ENCODE results near the gene GRM4.

GRM4 gene

DNA sequence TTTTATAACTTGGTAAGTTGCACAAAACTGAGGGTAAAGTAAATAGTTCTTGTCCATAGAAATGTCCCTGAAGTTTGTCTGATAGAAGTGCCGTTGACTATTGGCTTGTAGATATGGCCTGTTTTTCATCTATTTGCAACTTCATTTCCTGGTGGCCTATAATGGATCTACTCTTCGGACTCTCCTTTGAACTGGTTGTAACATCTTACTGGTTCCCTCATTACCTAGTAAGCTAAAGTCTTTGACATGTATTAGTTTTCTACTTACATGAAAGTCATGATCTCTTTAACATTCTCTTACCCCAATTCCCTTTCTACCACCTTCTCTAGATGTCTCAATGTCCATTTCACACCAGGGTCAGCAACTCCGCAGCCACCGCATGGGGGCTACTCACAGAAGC is 146.3 kb downstream of the GRM4 start:
- no peak for DNase-seq (ENCODE audit: low read depth in 3 of 3, low spot score in 1 of 3)

GRCh38 chr6:33998660-33999059 is 147.2 kb downstream of the GRM4 start:
- DNase-seq (ENCODE audit: low read depth in 3 of 3, low spot score in 1 of 3): no peak

DNA sequence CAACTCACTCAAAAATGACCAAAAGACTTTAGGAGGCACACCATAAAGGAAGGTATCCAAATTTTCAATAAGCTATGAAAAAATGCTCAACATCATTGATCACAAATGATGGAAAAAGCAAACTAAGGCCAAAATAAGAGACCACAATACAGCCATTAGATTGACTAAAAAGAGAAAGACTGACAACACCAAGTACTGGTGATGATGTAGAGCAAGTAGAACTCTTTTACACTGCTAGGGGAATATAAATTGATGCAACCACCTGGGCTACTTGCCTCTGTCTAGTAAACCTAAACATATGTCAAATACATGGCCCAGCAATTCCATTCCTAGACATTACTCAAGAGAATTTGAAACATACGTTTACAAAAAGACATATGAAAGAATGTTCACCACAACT is 148.6 kb downstream of the GRM4 start:
- no peak for DNase-seq (ENCODE audit: low read depth in 3 of 3, low spot score in 1 of 3)

- DNase-seq (ENCODE audit: low read depth in 3 of 3, low spot score in 1 of 3): no peak
These were observed 149.8 kb downstream of the GRM4 start for GRCh38 chr6:33996120-33996475.

GRCh38 chr6:33995309-33996119 is 150.4 kb downstream of the GRM4 start:
- no peak for DNase-seq (ENCODE audit: low read depth in 3 of 3, low spot score in 1 of 3)

DNA sequence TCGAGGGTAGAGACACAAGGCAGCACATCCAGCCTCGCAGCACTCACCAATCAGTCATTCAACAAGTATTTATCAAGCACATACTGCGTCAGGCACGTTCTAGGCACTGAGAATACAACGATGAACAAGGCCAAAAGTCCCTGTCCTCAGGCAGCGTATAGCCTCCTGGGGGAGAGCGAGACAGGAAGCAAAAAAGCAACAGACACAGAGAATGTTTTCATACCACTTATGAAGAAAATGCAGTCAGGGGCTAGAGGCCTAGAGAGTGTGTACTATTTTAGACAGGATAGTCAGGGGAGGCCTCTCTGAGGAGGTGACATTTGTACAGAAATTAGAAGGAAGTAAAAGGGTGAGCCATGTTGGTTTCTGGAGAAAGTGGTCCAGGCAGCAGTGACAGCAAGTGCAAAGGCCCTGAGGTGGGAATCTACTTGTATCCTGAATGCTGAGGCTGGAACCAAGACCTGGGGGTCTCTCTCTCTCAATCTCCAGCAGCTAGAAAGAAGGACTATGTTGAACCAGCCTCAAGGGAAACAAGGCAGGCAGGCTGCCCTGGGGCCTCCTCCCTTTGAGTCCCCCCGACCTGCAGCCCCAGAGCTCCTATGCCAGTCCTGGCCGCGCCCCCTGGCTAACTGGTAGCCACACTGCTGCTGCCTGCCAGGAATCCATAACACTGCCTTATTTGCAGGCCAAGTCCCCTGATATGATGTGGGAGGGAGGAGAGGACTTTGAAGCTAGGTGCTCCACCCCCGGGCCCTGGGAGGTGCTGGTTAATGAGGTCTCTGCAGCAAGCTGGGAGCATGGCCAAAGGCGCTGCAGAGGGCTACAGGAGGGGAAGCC is 151.2 kb downstream of the GRM4 start:
- DNase-seq (ENCODE audit: low read depth in 3 of 3, low spot score in 1 of 3): no peak

GRCh38 chr6:33993653-33994471 is 152.0 kb downstream of the GRM4 start:
- DNase-seq (ENCODE audit: low read depth in 3 of 3, low spot score in 1 of 3): no peak

DNA sequence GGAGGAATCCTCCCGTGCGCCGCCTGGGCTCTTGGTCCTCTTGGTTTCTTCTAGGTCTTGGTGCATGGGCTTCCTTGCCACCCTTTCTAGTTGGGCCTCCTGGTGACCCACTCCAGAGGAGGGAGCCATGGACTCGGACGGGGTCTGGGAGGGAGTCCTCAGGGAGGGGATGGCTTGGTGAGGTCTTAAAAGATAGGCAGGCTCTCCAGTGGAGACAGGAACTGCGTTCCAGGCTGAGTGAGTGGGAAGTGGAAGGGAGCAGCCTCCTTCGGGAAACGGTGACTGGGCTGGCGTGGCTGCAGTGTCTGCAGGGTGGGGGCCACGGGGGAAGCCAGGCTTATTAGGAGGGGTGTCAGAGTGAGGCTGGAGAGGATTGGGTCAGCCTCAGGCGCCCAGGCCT is 152.8 kb downstream of the GRM4 start:
- no peak for DNase-seq (ENCODE audit: low read depth in 3 of 3, low spot score in 1 of 3)

- no peak for DNase-seq (ENCODE audit: low read depth in 3 of 3, low spot score in 1 of 3)
These were observed 153.7 kb downstream of the GRM4 start for GRCh38 chr6:33992191-33992590.

DNA sequence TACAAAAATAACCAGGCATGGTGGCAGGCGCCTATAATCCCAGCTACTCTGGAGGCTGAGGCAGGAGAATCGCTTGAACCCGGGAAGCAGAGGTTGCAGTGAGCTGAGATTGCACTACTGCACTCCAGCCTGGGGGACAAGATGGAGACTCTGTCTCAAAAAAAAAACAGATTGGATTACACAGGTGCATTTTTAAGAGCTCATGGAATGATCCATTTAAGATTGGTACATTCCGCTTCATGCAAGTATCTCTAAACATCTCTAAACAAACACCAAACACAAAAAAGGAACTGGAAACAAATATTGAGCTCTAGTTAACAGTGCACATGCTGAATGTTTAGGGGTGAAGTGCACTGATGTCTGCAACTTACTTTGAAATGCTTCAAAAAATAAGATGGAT is 154.3 kb downstream of the GRM4 start:
- no peak for DNase-seq (ENCODE audit: low read depth in 3 of 3, low spot score in 1 of 3)

DNA sequence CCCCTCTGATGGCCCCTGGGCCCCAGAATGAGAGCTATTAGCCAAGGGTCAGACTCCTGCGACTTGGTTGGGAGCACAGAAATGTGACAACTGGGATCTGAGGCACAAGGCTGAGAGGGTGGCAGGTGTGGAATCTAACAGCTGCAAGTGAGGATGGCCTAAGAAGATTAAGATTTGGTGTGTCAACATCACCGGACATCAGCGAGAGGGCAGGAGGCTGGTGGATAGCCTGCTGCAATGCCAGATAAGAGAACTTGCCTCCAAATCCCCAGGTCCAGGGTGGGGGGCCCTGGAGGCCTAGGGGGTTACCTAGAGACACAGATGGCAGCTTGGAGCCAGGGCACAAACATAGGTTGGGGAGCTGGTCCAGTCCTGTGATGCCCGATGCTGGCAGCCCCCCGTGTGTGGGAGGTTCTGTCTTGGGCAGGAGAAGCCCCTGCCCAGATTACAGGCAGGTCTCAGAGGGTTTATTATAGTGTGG is 155.8 kb downstream of the GRM4 start:
- no peak for DNase-seq (ENCODE audit: low read depth in 3 of 3, low spot score in 1 of 3)

GRCh38 chr6:33989016-33989854 is 156.7 kb downstream of the GRM4 start:
- DNase-seq (ENCODE audit: low read depth in 3 of 3, low spot score in 1 of 3): no peak

DNA sequence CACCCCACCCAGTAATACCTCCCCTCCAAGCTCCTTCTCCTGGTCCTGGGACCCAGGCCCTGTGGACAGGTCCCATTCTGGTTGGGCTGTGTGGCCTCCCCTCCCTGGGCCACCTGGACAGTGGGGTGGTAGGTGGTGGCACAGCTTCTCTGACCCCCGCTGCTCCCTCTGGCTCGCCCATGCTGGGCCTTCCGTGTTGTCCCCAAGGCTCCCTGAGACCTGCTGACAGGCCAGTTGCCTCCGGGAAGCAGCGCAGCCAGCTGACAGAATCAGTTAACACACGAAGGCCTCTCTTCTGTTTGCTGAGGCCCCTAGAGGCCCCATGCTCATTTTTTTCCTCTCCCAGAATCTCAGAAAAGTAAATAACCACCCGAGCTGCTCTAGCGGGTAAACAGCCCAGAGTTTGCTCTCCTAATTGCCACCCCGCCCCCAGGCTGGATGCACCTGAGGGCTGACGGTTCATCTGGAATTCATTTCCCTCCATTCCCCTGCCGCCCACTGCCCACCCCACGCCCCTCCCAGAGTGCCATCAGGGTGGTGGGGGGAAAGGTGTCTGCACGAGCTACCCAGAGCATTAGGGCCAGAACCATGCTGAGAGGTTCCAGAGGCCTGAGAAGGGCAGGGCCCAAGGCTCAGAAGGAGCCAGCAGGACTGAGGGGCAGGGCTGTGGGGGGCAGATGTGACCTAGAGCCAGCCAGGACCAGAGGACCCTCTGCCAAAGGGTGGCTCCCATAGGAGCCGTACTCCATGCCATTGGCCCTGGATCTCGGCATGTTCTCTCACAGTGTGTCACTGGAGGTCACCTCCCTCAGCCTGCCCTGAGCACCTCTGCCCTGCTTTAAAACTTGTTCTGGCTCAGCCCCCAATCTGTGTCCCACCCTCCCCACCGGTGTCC is 157.5 kb downstream of the GRM4 start:
- no peak for DNase-seq (ENCODE audit: low read depth in 3 of 3, low spot score in 1 of 3)

- no peak for DNase-seq (ENCODE audit: low read depth in 3 of 3, low spot score in 1 of 3)
These were observed 158.3 kb downstream of the GRM4 start for GRCh38 chr6:33987531-33988021.

GRCh38 chr6:33985947-33986346 is 159.9 kb downstream of the GRM4 start:
- no peak for DNase-seq (ENCODE audit: low read depth in 3 of 3, low spot score in 1 of 3)

DNA sequence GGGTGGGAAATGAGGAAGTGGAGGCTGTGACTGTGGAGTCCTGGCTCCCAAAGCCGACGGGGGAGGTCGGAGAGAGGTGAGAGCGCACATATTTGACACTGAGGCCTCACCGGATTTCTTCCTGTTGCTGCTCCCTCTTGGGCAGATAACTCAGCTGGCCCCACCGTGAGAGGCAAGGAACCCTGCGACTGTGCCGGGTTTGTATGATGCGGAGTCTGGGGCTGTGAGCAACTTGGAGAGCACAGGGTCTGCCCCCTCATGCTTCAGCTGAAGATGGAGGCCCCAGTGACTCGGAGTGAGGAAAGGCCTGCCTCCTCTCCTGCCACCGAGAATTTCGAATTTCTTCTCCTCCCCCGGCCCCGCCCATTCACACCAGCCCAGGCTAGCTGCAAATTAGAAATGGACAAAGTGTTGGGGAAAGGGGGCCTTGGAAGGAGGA is 160.6 kb downstream of the GRM4 start:
- DNase-seq (ENCODE audit: low read depth in 3 of 3, low spot score in 1 of 3): no peak

- no peak for DNase-seq (ENCODE audit: low read depth in 3 of 3, low spot score in 1 of 3)
These were observed 161.2 kb downstream of the GRM4 start for GRCh38 chr6:33984466-33985312.

DNA sequence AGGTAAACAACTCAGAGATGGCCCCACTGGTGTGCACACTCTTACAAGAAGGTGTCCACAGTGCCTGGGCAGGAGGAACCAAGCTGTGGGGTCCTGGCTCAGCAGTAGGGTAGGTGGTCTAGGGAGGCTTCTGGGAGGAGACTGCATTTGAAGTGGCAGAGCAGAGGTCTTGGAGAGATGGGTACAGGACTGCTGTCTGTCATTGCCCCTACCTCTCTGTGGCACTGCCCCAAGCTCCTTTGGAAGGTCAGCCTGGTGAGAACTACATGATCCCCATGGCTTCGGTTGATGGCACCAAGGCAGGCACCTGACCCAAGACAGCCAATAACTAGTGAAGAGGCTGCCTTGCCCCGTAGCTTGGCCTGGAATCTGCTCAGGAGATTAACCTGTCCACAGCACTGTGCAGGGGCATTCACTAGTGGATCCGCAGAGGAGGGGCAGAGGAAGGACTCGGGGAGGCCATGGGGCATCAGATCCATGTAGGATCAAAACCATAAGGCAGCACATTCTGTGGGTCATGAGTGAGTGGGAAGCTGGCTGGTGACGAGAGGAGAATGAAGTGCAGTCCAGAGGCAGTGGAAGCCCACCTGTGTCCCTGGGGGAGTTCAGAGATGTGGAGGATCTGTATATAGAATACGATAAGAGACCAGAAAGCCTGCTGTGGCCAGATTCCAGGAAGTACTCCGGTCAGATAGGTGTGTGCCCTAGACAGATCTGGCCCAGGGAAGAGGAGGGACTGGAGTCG is 162.0 kb downstream of the GRM4 start:
- no peak for DNase-seq (ENCODE audit: low read depth in 3 of 3, low spot score in 1 of 3)

All from stimulated activated CD4-positive, alpha-beta T cell treated with anti-CD3 and anti-CD28 coated beads, TNF-alpha, amount 100 ng/mL, for 1 hour (primary cell).